Gastroesophageal sphincter (tissue), 3 donors: Measurements from ENCODE around the gene COQ9.

Source experiments
- CTCF ChIP-seq, 4 experiments: fragments of 200-600 bp in 2 of 4; fragments of 450-650 bp in 2 of 4; sonication (generic) in 1 of 4; IDR thresholded peaks; one replicate each; pipeline ENCODE4 v1.5.1; 2017 to 2019; ENCODE audit warnings: antibody characterized with exemption in 4 of 4, mild to moderate bottlenecking in 2 of 4, moderate library complexity in 2 of 4
- POLR2A ChIP-seq, 2 donors: fragments of 450-650 bp; IDR thresholded peaks; one replicate each; pipeline ENCODE4 v1.6.1; 2017; ENCODE audit warnings: antibody characterized with exemption in 2 of 2, mild to moderate bottlenecking in 2 of 2, moderate library complexity in 1 of 2
- POLR2AphosphoS5 ChIP-seq: sonication (generic); formaldehyde crosslinking; IDR thresholded peaks from one replicate; pipeline ENCODE4 v1.6.1; 2017; ENCODE audit warnings: antibody characterized with exemption

GRCh38 chr16:57409065-57409464 lies 38.2 kb upstream of the COQ9 start:
- TF ChIP-seq POLR2A (IDR thresholded peaks at IDR 0.05) (no peak), CTCF (IDR thresholded peaks at IDR 0.05) (no peak), POLR2AphosphoS5 (no peak)
